Activated T-cell treated with anti-CD3 and anti-CD28 coated beads for 4 hours (primary cell): Measurements from ENCODE around the gene SP9.

Experiments used
- DNase-seq: peaks from one replicate; pipeline ENCODE4 v3.0.0-alpha.2; 2020

SP9 gene

DNA sequence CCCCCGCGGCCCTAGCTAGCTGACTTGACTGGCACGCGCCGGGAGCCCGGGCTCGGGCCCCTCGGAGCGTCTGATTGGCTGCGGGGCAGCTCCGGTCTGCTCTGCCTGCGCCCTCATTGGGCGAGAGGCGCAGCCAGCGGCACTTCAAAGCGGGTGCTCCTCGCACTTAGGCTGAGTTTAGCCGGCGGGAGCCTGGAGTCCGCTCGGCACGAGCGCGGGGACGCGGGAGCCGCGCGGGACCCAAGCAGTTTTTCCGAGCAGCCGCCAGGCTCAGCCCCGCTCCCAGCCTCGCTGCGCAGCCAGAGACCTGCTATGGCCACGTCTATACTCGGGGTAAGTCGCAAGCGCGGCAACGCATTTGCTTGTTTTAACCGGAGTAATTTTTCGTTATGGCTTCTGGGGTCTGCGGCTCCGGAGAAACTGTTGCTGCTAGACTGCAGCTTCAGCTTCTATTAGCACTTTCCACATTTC, at the start of gene SP9:
TSS of gene SP9 (plus strand) at position 174 of the 471 bp plus-strand sequence. CDS start at position 313, 139 bp downstream.
- no peak for DNase-seq

- DNase-seq, result no peak
Observed at GRCh38 chr2:174286172-174286571, 48.6 kb upstream of the SP9 start.

DNA sequence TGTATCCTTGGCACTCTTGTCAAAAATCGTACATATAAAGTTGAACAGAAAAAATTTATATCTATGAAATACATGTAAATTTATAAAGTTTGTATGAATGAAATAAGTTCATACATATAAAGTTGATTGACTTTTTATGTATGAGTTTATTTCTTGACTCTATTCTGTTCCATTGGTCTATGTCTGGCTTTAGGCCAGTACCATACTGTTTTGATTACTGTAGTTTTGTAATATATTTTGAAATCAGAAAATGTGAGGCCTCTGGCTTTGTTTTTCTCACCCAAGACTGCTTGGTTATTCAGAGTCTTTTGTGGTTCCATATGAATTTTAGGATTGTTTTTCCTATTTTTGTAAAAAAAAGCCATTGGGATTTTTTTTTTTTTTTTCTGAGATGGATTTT, 41.8 kb upstream of the SP9 start:
- no peak for DNase-seq

- DNase-seq, result no peak
Observed at GRCh38 chr2:174300114-174300513, 34.6 kb upstream of the SP9 start.

- no peak for DNase-seq
Observed at GRCh38 chr2:174312581-174313234, 22.0 kb upstream of the SP9 start.

DNA sequence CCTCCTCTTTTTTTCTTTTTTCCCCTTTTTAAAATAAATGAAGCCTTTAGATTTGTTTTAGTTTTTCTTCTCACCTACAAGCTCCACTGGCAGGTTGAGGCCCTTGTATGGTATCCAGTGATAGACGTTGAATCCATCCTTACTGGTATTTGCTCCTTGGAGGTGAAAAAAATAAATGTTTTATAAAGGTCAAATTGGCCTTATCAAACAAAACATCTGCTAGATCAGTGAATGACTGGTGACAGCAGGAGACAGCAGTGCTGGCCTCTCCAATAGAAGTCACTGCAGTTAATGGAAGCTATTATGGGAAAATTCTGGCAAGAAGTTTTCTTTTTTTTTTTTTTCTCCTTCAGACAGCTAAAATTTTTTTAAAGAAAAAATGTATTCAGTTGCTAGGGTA, 12.6 kb upstream of the SP9 start:
- DNase-seq, result no peak

DNA sequence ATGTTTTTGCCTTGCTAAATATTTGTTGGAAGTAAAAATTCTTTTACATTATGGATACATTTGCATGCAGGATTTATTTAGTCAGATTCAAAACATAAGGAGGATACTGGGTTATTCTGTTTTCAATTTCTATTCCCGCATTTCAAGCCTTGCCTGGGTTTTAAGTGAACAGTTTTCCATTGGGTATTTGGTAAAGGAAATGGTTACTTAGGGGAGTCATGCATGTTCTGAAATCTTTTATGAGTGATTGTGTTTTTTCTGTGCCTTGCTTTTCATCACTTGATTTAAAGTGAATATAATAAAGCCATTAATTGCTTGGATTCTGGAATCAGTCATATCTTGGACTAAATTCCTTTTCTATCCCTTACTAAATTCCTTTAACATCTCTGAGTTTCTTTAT, 12.0 kb upstream of the SP9 start:
- no peak for DNase-seq

- no peak for DNase-seq
Observed at GRCh38 chr2:174324530-174324929, 10.2 kb upstream of the SP9 start.

- no peak for DNase-seq
Observed at GRCh38 chr2:174325373-174326160, 9.2 kb upstream of the SP9 start.

DNA sequence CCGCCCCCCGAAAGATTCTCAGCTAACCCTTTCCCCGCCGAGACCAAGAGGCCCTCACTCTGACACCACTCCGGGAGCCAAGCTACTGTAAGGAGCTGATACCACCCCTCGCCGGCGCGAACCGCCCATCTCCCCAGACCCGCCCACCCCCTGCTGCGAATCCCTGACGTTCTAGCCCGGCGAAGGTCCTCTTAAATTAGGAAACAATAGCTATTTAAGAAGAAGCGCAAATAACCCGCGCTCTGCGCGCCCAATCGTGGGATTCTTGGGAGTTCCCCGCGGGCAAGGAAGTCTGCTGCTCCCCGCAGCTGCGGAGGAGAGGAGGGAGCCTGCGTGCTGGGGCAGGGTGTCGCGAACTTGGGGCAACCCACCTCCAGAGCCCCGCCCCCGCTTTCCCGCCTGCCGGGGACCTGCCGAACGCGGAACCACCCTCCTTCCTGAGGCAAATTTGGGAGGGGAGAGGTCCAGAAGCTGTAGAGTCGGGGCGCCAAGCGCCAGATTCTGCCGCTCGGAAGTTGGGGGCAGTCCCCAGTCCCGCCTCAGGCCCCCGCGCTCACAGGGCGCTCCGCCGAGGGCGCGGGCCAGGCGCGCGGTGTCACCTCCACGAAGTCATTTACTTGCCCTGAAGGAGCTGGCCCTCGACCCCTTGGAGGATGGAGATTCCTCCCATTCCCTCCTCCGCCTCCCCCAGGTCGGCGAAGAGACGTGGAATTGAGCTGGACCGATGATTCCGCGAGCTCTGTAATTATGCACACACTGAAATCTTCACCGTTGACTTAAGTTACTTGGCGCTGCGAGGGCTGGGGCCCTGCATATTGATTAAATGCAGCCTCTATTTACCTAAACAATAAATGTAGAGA, 8.4 kb upstream of the SP9 start:
- no peak for DNase-seq

- no peak for DNase-seq
Observed at GRCh38 chr2:174327021-174327840, 7.5 kb upstream of the SP9 start.

- DNase-seq, result no peak
Observed at GRCh38 chr2:174327841-174328113, 7.0 kb upstream of the SP9 start.

DNA sequence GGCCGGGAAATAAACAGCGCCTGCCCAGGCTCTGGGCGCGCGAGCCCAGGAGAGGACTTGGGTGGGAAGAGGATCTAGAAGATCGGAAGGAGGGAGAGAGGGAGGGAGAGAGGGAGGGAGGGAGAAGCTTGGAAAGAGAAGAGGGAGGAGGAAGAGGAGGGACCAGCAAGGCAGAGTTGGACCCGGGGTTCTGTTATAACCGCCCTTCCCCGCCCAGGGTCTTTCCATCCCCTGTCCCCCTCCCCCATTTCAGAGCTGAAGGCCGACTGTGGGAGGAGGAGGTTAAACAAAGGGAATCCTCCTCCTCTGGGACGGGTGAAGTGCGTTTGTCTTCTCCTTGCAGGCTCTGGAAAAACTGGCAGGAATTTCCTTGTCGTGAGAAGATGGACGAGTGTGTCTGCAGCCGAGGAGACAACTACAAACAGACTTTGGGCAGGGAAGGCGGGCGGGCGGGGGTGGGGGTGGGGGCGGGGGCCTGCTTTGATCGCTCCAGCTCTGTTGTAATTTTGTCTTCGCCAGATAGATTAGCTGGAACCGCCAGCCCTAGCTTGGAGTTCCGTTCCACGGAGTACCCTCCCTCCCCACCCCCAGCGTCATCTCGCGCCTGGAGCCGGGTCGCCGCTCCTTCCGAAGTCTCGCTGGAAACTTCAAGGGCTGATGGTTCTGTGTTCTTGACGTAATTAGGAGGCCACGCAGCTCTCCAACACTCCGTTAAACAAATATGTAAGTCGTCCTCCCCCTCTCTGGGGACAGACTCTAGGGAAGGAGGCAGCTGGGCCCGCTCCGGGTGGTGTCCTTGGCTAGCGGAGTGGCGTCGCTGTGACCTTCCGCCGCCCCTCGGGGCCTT, 6.4 kb upstream of the SP9 start:
- DNase-seq, result no peak

- no peak for DNase-seq
Observed at GRCh38 chr2:174328961-174329715, 5.6 kb upstream of the SP9 start.

- no peak for DNase-seq
Observed at GRCh38 chr2:174330945-174331594, 3.7 kb upstream of the SP9 start.

- DNase-seq, result no peak
Observed at GRCh38 chr2:174331595-174332216, 3.0 kb upstream of the SP9 start.

GRCh38 chr2:174332217-174332963, 2.4 kb upstream of the SP9 start:
- no peak for DNase-seq

GRCh38 chr2:174333017-174333371, 1.8 kb upstream of the SP9 start:
- DNase-seq, result no peak
